Amniotic stem cell (primary cell): Measurements from ENCODE around the gene C18orf63.

Source experiments
- DNase-seq: peaks from one replicate; lab custom pipeline; 2025; lab: John Stamatoyannopoulos, UW

The C18orf63 gene

GRCh38 chr18:74328206-74328605 is 12.6 kb downstream of the C18orf63 start:
- DNase-seq = no peak

GRCh38 chr18:74329688-74330205 is 14.1 kb downstream of the C18orf63 start:
- DNase-seq = no peak

GRCh38 chr18:74331404-74331803 is 15.8 kb downstream of the C18orf63 start:
- no peak for DNase-seq

- DNase-seq = no peak
Measured at GRCh38 chr18:74333091-74333490, 17.5 kb downstream of the C18orf63 start.

GRCh38 chr18:74334242-74334893 is 18.7 kb downstream of the C18orf63 start:
- DNase-seq = no peak

- DNase-seq = no peak
Measured at GRCh38 chr18:74336656-74337055, 21.0 kb downstream of the C18orf63 start.

- no peak for DNase-seq
Measured at GRCh38 chr18:74337155-74337911, 21.7 kb downstream of the C18orf63 start.

GRCh38 chr18:74337912-74338309 is 22.3 kb downstream of the C18orf63 start:
- no peak for DNase-seq

- peak; percentile 52 for DNase-seq
Measured at GRCh38 chr18:74342416-74343043, 26.9 kb downstream of the C18orf63 start.

GRCh38 chr18:74346206-74346605 is 30.6 kb downstream of the C18orf63 start:
- no peak for DNase-seq

- no peak for DNase-seq
Measured at GRCh38 chr18:74348581-74348980, 32.9 kb downstream of the C18orf63 start.

GRCh38 chr18:74351354-74351753 is 35.7 kb downstream of the C18orf63 start:
- DNase-seq = no peak

GRCh38 chr18:74353169-74353775 is 37.6 kb downstream of the C18orf63 start:
- DNase-seq = peak; percentile 53

GRCh38 chr18:74356959-74357358 is 41.3 kb downstream of the C18orf63 start:
- no peak for DNase-seq

GRCh38 chr18:74360852-74361655 is 45.4 kb downstream of the C18orf63 start:
- no peak for DNase-seq

GRCh38 chr18:74367905-74368304 is 52.3 kb downstream of the C18orf63 start:
- no peak for DNase-seq

GRCh38 chr18:74368901-74369705 is 53.5 kb downstream of the C18orf63 start:
- DNase-seq = no peak

- no peak for DNase-seq
Measured at GRCh38 chr18:74370115-74370514, 54.5 kb downstream of the C18orf63 start.

- DNase-seq = no peak
Measured at GRCh38 chr18:74373428-74373827, 57.8 kb downstream of the C18orf63 start.

- no peak for DNase-seq
Measured at GRCh38 chr18:74375999-74376398, 60.4 kb downstream of the C18orf63 start.

- no peak for DNase-seq
Measured at GRCh38 chr18:74376523-74376922, 60.9 kb downstream of the C18orf63 start.
